GM10266 (cell line): ENCODE data around the gene NDUFA8.

Experiments
- DNase-seq: peaks from one replicate; pipeline ENCODE4 v3.0.0; 2012; ENCODE audit errors: extremely low spot score
- TF ChIP-seq, protein P1 (sequence below): IDR thresholded peaks from 2 replicates; pipeline ENCODE4 v1.5.1; 2012; ENCODE audit warnings: mild to moderate bottlenecking, low read depth; ENCODE audit not compliant: control insufficient read depth, insufficient read depth; ENCODE audit errors: missing control alignments

NDUFA8 gene

DNA sequence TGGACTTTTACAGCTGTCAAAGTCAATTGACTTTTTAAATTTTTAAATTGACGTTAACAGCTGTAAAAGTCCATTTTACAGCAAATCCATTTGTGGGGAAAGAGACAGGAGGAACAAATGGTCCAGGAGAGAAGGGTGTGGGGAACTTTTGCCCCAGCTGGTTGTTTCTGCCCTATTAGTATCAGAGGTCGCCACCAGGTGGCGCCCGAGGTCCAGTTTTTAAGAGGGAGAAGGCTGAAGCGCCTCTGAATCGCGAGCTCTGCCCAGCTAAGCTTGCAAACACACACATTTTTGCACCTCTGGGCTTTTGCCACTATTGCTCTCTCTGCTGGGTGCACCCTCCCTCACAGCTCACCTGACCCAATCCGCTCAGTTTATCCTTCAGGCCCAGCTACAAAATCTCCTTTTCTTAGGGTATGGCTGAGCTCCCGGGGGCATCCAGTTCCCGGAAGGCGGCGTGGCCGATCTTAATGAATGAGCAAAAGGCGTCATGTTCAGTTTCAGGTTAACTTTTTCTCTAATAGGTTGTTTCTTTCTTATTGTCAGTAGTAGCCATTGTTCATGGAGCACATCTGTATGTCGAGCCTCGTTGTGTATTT lies 60.2 kb downstream of the NDUFA8 start:
- peak; percentile 79 for DNase-seq

DNA sequence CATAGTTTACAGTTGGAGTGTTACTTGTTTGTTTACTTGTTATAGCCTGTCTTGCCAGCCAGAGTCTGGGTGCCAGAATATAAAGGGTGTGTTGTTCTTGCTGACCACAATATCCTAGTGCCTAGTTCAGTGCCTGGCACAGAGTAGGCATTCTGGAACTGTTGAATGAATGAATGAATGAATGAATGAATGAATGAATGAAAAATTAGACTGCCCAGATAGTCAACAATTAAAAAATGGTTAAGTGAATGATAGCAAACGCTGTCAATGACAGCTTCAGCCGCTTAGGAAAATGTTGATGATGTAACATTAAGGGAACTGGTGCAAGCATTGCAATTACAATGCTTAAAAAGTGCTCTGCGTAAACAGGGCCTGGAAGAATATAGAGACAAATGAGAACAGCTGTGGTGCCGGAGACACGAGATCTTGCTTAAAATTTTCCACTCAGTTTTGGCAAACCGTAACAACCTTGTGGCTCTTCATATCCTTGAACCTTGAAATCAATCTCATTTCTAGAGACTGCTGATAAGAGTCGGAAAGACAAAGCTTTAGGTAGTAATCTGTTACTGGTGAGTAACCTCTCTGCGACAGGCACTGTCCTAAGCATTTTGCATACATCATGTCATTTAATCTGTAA lies 61.8 kb downstream of the NDUFA8 start:
- TF ChIP-seq, protein P1, sequence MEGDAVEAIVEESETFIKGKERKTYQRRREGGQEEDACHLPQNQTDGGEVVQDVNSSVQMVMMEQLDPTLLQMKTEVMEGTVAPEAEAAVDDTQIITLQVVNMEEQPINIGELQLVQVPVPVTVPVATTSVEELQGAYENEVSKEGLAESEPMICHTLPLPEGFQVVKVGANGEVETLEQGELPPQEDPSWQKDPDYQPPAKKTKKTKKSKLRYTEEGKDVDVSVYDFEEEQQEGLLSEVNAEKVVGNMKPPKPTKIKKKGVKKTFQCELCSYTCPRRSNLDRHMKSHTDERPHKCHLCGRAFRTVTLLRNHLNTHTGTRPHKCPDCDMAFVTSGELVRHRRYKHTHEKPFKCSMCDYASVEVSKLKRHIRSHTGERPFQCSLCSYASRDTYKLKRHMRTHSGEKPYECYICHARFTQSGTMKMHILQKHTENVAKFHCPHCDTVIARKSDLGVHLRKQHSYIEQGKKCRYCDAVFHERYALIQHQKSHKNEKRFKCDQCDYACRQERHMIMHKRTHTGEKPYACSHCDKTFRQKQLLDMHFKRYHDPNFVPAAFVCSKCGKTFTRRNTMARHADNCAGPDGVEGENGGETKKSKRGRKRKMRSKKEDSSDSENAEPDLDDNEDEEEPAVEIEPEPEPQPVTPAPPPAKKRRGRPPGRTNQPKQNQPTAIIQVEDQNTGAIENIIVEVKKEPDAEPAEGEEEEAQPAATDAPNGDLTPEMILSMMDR: no peak
- no peak for DNase-seq

More for the DNA sequence above, 60.2 kb downstream of the NDUFA8 start:
- TF ChIP-seq, protein P1: peak; percentile 77

DNA sequence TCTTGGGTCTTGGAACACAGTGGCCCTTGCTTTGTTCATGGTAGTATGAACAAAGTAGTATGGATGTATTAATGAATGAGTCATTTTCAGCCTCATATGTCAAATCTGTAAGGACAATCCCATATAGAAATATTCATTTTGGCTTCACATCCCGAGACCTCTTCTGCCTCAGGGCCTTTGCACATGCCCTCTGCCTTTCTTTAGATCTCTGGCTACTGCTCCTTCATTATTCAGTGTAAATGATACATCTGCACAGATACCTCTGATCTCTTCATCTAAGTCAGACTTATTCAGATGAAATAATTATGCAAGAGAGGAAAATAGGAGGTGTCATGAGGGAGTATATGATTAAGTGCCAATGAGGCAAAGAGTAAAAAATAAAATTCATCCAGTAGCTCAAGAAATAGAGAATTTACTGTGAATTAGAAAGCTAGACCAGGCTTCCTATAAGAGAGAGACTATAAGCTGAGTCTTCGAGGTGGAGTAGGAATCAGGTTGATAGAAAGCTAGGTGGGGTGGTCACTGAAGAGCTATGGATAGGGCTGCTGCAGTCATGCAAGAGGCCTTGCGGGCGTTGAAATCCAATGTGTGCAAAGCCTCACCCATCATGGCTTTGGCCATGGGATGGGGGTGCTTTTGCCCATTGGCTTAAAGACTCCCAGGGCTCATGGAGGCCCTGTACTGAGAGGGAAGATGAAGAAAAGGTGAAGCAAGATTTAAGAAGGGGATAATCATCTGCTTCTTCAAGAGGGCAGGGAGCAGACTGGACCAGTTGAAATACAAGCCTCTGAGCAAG lies 62.8 kb downstream of the NDUFA8 start:
- TF ChIP-seq, protein P1: no peak
- no peak for DNase-seq

DNA sequence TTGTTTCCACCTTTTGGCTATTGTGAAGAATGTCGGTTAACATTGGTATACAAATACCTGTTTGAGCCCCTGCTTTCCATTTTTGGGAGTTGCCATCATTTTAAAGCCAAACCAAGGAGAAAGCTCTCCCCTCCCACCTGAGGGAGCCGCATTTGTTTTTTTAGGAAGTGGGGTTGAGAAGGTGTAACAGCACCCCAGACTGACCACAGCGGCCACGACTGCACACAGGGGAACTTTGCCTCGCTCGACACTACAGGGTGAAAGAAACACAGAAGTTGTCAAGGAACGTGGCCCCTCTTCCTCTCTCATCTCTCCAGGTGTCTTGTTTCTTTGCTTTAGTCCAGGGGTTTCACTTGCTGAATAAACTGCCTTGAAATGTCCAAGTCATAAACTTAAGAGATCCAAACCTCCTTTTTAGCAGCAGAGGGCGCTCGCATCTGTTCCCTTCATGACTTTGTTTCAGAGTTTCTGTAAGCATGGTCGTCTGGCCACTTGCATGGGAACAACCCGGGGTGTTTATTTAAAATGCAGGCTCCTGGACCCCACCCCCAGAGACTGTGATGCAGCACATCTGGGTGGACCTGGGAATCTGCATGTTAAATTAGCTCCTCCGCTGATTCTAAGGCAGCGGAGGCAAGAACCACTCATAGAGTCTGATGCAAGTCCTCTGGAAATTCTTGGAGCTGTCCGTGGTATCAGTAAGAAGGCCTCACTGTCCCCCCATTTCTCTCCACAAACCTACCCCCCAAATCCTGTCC lies 64.4 kb downstream of the NDUFA8 start:
- TF ChIP-seq, protein P1: peak; percentile 66
- peak; percentile 63 for DNase-seq
